SK-N-SH (cell line): Measurements from ENCODE around the gene EME2. TPM values are rescaled to one million over a fixed set of nuclear protein-coding genes. Genes with fewer than 3 reads are reported as not detected.

Experiments
- CTCF ChIA-PET: fragments of 300-600, 350-600 bp; formaldehyde crosslinking; extraction: SDS; loops from one replicate; lab custom pipeline; 2021; lab: Yijun Ruan, JAX
- POLR2A ChIA-PET: fragments of 350-600 bp; sonication (Branson Sonifier 250); formaldehyde crosslinking; extraction: SDS; loops from one replicate; lab custom pipeline; 2020; ENCODE audit warnings: antibody characterized with exemption, inconsistent platforms; lab: Yijun Ruan, JAX
- DNase-seq: peaks from one replicate; pipeline ENCODE4 v3.0.0; 2012
- H2AFZ ChIP-seq: fragments of 200-600 bp; sonication (generic); 2 replicates; pipeline ENCODE4 v1.8.1; 2016; ENCODE audit warnings: antibody characterized with exemption, mild to moderate bottlenecking, low read depth
- H3F3A ChIP-seq: fragments of 200-600 bp; sonication (generic); replicated peaks from 2 replicates; pipeline ENCODE3; 2016; ENCODE audit warnings: antibody characterized with exemption, mild to moderate bottlenecking; ENCODE audit not compliant: insufficient read depth
- H3K27ac ChIP-seq, 2 experiments: fragments of 200-500 bp in 1 of 2; fragments of 200-600 bp in 1 of 2; sonication (Bioruptor generic) in 1 of 2; sonication (generic), shearing (Covaris generic) in 1 of 2; 2 replicates each; pipeline versions ENCODE4 v1.5.1 to v1.6.1; 2014 to 2016; ENCODE audit warnings: low read depth in 2 of 2, inconsistent platforms in 1 of 2, low read length in 1 of 2, mild to moderate bottlenecking in 1 of 2, mixed read lengths in 1 of 2
- H3K27me3 ChIP-seq: fragments of 200-600 bp; sonication (generic), shearing (Covaris generic); 2 replicates; pipeline ENCODE4 v1.6.1; 2016; ENCODE audit warnings: mixed run types; ENCODE audit not compliant: insufficient read depth
- H3K36me3 ChIP-seq, 2 experiments: fragments of 200-500 bp in 1 of 2; fragments of 200-600 bp in 1 of 2; sonication (Bioruptor generic) in 1 of 2; sonication (generic) in 1 of 2; replicated peaks in 1 of 2; 2 replicates each; pipeline versions ENCODE3 to v1.5.1; 2014 to 2016; ENCODE audit warnings: low read length in 1 of 2, mild to moderate bottlenecking in 1 of 2; ENCODE audit not compliant: insufficient read depth in 2 of 2, control insufficient read depth in 1 of 2
- H3K4me1 ChIP-seq, 2 experiments: fragments of 200-500 bp in 1 of 2; fragments of 200-600 bp in 1 of 2; sonication (Bioruptor generic) in 1 of 2; sonication (generic), shearing (Covaris generic) in 1 of 2; 2 replicates each; pipeline versions ENCODE4 v1.5.1 to v1.6.1; 2014 to 2016; ENCODE audit warnings: low read depth in 1 of 2, low read length in 1 of 2, mixed run types in 1 of 2; ENCODE audit not compliant: insufficient read depth in 2 of 2, control insufficient read depth in 1 of 2
- H3K4me2 ChIP-seq: fragments of 200-600 bp; sonication (generic), shearing (Covaris generic); 2 replicates; pipeline ENCODE4 v1.6.1; 2017; ENCODE audit warnings: mixed run types
- H3K4me3 ChIP-seq, 2 experiments: fragments of 200-500 bp in 1 of 2; fragments of 200-600 bp in 1 of 2; sonication (Bioruptor generic) in 1 of 2; sonication (generic), shearing (Covaris generic) in 1 of 2; 2 replicates each; pipeline versions ENCODE4 v1.5.1 to v1.8.1; 2014 to 2016; ENCODE audit warnings: low read depth in 2 of 2, inconsistent platforms in 1 of 2, low read length in 1 of 2, mild to moderate bottlenecking in 1 of 2, mixed read lengths in 1 of 2, moderate library complexity in 1 of 2
- H3K79me2 ChIP-seq: fragments of 200-600 bp; sonication (generic); 2 replicates; pipeline ENCODE4 v1.8.1; 2017; ENCODE audit warnings: mild to moderate bottlenecking; ENCODE audit not compliant: insufficient read depth
- H3K9ac ChIP-seq: fragments of 200-600 bp; sonication (generic); 2 replicates; pipeline ENCODE4 v1.6.1; 2017; ENCODE audit warnings: mixed run types
- H3K9me2 ChIP-seq: fragments of 200-600 bp; sonication (generic); 2 replicates; pipeline ENCODE4 v1.6.1; 2017; ENCODE audit warnings: mixed run types
- H3K9me3 ChIP-seq: fragments of 200-600 bp; sonication (generic); 2 replicates; pipeline ENCODE4 v1.6.1; 2017; ENCODE audit warnings: mixed run types, mild to moderate bottlenecking, moderate library complexity
- H4K20me1 ChIP-seq: fragments of 200-600 bp; sonication (generic); 2 replicates; pipeline ENCODE4 v1.6.1; 2017; ENCODE audit warnings: mild to moderate bottlenecking, mixed run types; ENCODE audit not compliant: insufficient read depth
- ELF1 ChIP-seq: IDR thresholded peaks from 2 replicates; pipeline ENCODE4 v1.4.0; 2012
- EP300 ChIP-seq, 2 experiments: IDR thresholded peaks; 2 replicates each; pipeline versions ENCODE4 v1.4.0 to v1.6.1; 2012; ENCODE audit warnings: borderline replicate concordance in 1 of 2, low read depth in 1 of 2, low read length in 1 of 2
- EZH2phosphoT487 ChIP-seq: fragments of 200-600 bp; sonication (generic); IDR thresholded peaks from 2 replicates; pipeline ENCODE4 v1.6.1; 2017; ENCODE audit warnings: low read depth, mixed run types, mild to moderate bottlenecking, antibody characterized with exemption, moderate library complexity, borderline replicate concordance
- POLR2AphosphoS5 ChIP-seq: IDR thresholded peaks from 2 replicates; pipeline ENCODE4 v1.6.1; 2012; ENCODE audit warnings: low read depth, low read length
- RCOR1 ChIP-seq: fragments of 150-350 bp; IDR thresholded peaks from 2 replicates; pipeline ENCODE4 v1.6.1; 2017; ENCODE audit warnings: antibody characterized with exemption, low read length
- SMC3 ChIP-seq: IDR thresholded peaks from 2 replicates; pipeline ENCODE4 v1.6.1; 2012; ENCODE audit warnings: low read depth, low read length, improper control_type of control experiment
- TAF1 ChIP-seq: IDR thresholded peaks from 2 replicates; pipeline ENCODE4 v1.6.1; 2012; ENCODE audit warnings: low read depth, mild to moderate bottlenecking, low read length, moderate library complexity, borderline replicate concordance
- TCF12 ChIP-seq: IDR thresholded peaks from 2 replicates; pipeline ENCODE4 v1.4.0; 2012
- WGBS: methylation state at CpG from one replicate; pipeline ENCODE4 v1.1.6; 2017; ENCODE audit warnings: low lambda C conversion rate; 5-methylcytosine and 5-hydroxymethylcytosine counted together
- polyA plus RNA-seq, 3 experiments: library from polyadenylated mRNA; depleted of rRNA; stranded (reverse); fragments of >200 nt; gene quantifications; 2 replicates each; pipeline ENCODE4 v1.2.3, GENCODE V29; 2012
- TF ChIP-seq, protein P1 (sequence below): fragments of 200-600 bp; sonication (generic); IDR thresholded peaks from 2 replicates; pipeline ENCODE4 v1.6.1; 2017; ENCODE audit warnings: antibody characterized with exemption, mild to moderate bottlenecking, moderate library complexity

Gene EME2
- polyA plus RNA-seq, 1 of the 3 experiments (the other 2 are of a cell fraction): 10.1 TPM

DNA sequence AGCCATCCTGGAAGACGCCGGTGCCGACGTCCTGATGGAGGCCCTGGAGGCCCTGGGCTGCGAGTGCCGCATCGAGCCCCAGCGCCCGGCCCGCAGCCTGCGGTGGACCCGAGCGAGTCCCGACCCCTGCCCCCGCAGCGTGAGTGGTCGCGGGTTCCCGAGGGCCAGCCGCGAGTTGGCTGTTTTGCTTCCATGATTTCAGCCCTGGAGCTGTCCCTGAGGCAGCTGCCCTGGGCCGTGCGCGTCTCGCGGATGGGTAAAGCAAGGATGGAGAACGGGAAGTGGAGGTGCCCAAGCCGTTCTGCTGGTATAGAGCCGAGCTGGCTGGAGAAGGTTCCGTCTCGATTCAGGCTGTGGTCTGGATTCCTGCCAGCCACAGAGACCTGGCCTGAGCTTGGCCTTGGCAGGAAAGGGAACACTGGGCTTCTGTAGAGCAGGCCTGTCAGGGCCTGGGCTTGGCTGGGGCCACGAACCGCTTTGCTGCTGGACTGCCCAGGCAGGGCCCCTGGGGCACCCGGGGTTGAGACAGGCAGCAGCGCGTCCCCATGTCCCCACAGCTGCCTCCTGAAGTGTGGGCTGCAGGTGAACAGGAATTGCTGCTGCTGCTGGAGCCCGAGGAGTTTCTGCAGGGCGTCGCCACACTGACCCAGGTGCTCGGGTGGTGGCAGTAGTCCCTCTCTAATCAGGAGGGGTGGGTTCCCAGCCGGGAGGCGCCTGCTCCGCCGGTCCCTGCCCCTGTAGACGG is 1.3 kb downstream of the EME2 start:
- H3K4me3 ChIP-seq: peak overlapping the region; percentile 90 to 91
- no peaks in the 10 kb centered on the region for H3K27me3 ChIP-seq
- H3K36me3 ChIP-seq: peaks cover 6 to 41% of the 10 kb centered on the region in 2 experiments
- DNase-seq: no peak
- H3K9ac ChIP-seq: peak overlapping the region; percentile 93
- no peaks in the 10 kb centered on the region for H3K9me2 ChIP-seq
- no peak for TF ChIP-seq RCOR1
- TF ChIP-seq, protein P1, sequence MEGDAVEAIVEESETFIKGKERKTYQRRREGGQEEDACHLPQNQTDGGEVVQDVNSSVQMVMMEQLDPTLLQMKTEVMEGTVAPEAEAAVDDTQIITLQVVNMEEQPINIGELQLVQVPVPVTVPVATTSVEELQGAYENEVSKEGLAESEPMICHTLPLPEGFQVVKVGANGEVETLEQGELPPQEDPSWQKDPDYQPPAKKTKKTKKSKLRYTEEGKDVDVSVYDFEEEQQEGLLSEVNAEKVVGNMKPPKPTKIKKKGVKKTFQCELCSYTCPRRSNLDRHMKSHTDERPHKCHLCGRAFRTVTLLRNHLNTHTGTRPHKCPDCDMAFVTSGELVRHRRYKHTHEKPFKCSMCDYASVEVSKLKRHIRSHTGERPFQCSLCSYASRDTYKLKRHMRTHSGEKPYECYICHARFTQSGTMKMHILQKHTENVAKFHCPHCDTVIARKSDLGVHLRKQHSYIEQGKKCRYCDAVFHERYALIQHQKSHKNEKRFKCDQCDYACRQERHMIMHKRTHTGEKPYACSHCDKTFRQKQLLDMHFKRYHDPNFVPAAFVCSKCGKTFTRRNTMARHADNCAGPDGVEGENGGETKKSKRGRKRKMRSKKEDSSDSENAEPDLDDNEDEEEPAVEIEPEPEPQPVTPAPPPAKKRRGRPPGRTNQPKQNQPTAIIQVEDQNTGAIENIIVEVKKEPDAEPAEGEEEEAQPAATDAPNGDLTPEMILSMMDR: 0 out of 2 replicates have a peak, but pooled peaks have one; percentile 3
- TF ChIP-seq, all 33 proteins: peak for 1
- WGBS: 22% methylated on average over 17 of the region's 45 CpGs
- POLR2A ChIA-PET: interaction anchor here (1.0 kb wide), 1 partner anchor 9 kb away, joined by 3 read pairs; the partner anchor contains the start of genes NUBP2 and SPSB3
- peaks cover 11% of the 10 kb centered on the region for H3F3A ChIP-seq
- peak overlapping the region; percentile 78 to 92; a peak in 3 of 4 replicates for H3K27ac ChIP-seq
- peaks cover 31% of the 10 kb centered on the region for H3K79me2 ChIP-seq
- CTCF ChIA-PET: interaction anchor here (0.5 to 4.4 kb wide), 7 partner anchors 10 to 374 kb away, joined by 3 to 40 read pairs (median 3); partner anchors contain the start of genes NUBP2 and SPSB3
- peaks cover 0 to 32% of the 10 kb centered on the region in 2 experiments; a peak in 2 of 4 replicates for H3K4me1 ChIP-seq
- no peak overlapping the region for H2AFZ ChIP-seq
- H3K4me2 ChIP-seq: peak overlapping the region; percentile 95
- H4K20me1 ChIP-seq: peaks cover 11% of the 10 kb centered on the region; the same call in 1 of the 2 replicates
- H3K9me3 ChIP-seq: no peaks in the 10 kb centered on the region

DNA sequence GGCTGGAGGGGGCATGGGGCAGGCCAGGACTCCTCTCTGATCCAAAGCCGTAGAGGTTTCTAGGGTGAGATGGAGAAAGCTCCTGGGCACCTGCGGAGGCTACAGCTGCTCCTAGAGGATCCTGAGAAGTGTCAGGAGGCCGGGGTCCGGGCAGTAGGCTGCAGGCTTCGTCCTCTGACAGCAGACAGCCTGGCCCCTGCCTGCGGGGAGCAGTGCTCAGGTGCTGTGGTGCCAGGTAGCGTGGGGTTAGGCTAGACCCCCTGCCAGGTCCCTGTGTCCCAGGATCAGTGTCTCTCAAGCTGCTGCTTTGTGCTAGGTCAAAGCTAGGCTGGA is 1.8 kb downstream of the EME2 start:
- H3K27me3 ChIP-seq: no peaks in the 10 kb centered on the region
- peak overlapping the region; percentile 90 to 91 for H3K4me3 ChIP-seq
- ChIA-PET POLR2A (interaction anchor here (1.0 kb wide), 1 partner anchor 8 kb away, joined by 3 read pairs; the partner anchor contains the start of genes NUBP2 and SPSB3), CTCF (interaction anchor here (0.5 to 4.4 kb wide), 7 partner anchors 9 to 373 kb away, joined by 3 to 40 read pairs (median 3); partner anchors contain the start of genes NUBP2 and SPSB3)
- H3F3A ChIP-seq: peaks cover 11% of the 10 kb centered on the region
- H3K36me3 ChIP-seq: peaks cover 6 to 39% of the 10 kb centered on the region in 2 experiments
- peaks cover 9% of the 10 kb centered on the region; the same call in 1 of the 2 replicates for H4K20me1 ChIP-seq
- TF ChIP-seq TAF1 (no peak), TCF12 (no peak), SMC3 (no peak), EP300 (IDR thresholded peaks at IDR 0.05; ENCODE audit: borderline replicate concordance in 1 of 2, low read depth in 1 of 2, low read length in 1 of 2) (no peak), POLR2AphosphoS5 (no peak), ELF1 (no peak), EZH2phosphoT487 (no peak), RCOR1 (no peak)
- no peak overlapping the region; a peak in 1 of 4 replicates for H3K27ac ChIP-seq
- H2AFZ ChIP-seq: no peak overlapping the region
- no peak for DNase-seq
- H3K9me3 ChIP-seq: no peaks in the 10 kb centered on the region
- 87% methylated on average over 7 of the region's 7 CpGs for whole genome bisulfite sequencing
- peaks cover 0 to 32% of the 10 kb centered on the region in 2 experiments; a peak in 2 of 4 replicates for H3K4me1 ChIP-seq
- peak overlapping the region; percentile 95 for H3K4me2 ChIP-seq
- H3K9me2 ChIP-seq: no peaks in the 10 kb centered on the region
- no peak overlapping the region; the same call in 1 of the 2 replicates for H3K9ac ChIP-seq
- H3K79me2 ChIP-seq: peaks cover 31% of the 10 kb centered on the region
